ENCODE results near the gene C15orf61.

The C15orf61 gene

DNA sequence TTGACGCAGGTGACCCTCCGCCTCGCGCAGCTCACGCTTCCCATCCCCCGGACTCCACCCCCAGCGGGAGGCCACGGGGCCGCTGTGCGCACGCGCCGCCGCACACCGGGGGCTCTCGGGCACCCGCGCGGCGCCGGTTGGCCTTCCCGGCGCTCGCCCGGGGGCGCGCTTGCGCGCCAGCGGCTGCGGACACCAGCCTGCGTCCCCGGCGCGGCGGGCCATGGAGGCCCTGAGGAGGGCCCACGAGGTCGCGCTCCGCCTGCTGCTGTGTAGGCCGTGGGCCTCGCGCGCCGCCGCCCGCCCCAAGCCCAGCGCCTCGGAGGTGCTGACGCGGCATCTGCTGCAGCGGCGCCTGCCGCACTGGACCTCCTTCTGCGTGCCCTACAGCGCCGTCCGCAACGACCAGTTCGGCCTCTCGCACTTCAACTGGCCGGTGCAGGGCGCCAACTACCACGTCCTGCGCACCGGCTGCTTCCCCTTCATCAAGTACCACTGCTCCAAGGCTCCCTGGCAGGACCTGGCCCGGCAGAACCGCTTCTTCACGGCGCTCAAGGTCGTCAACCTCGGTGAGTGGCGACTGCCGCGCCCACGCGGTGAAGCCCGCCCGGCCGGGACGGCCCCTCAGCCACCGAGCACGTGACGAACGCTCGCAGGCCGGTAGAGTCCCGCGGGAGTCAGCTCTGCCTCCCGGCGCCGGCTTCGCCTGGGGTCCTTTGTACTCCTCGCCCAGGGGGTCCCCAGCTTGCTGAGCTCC, at the start of gene C15orf61:
Gene C15orf61 (plus strand): TSS at position 103 of the 754 bp plus-strand sequence. CDS start 118 bp downstream, at position 221.
- TF ChIP-seq, protein P1, sequence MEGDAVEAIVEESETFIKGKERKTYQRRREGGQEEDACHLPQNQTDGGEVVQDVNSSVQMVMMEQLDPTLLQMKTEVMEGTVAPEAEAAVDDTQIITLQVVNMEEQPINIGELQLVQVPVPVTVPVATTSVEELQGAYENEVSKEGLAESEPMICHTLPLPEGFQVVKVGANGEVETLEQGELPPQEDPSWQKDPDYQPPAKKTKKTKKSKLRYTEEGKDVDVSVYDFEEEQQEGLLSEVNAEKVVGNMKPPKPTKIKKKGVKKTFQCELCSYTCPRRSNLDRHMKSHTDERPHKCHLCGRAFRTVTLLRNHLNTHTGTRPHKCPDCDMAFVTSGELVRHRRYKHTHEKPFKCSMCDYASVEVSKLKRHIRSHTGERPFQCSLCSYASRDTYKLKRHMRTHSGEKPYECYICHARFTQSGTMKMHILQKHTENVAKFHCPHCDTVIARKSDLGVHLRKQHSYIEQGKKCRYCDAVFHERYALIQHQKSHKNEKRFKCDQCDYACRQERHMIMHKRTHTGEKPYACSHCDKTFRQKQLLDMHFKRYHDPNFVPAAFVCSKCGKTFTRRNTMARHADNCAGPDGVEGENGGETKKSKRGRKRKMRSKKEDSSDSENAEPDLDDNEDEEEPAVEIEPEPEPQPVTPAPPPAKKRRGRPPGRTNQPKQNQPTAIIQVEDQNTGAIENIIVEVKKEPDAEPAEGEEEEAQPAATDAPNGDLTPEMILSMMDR (IDR thresholded peaks at IDR 0.05): no peak
- Histone ChIP-seq H3K9me3 (no peaks in the 10 kb centered on the region), H3K4me1 (ENCODE audit: control insufficient read depth in 1 of 2, insufficient read depth in 1 of 2, low read depth in 1 of 2, low read length in 1 of 2) (peaks cover 18% of the 10 kb centered on the region in 2 experiments), H3K27me3 (no peaks in the 10 kb centered on the region), H3K27ac (peak within 1 kb of the TSS; percentile 77), H3K36me3 (no peaks in the 10 kb centered on the region), H3K4me3 (ENCODE audit: low read depth in 1 of 2, low read length in 1 of 2) (peak within 1 kb of the TSS; percentile 69 to 80)

DNA sequence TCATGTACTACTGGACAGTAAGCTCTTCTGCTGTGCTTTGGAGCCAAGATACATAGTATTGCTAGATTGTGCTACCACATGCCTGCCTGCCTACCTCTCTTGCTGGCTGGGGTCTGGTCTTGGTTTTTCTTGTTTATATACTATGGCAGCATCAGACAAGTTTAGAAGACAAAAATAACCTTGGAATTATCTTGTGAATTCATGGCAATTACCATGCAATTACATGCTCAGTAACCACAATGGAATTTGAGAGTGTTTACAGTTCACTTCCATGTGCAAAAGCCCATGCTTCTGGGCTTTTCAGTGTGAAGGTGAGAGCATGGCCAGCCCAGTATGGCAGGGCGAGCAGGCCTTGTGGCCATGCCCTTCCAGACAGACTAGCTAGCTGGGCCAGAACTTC, 48.0 kb upstream of the C15orf61 start:
- no peaks in the 10 kb centered on the region for H3K4me1 ChIP-seq (ENCODE audit: control insufficient read depth in 1 of 2, insufficient read depth in 1 of 2, low read depth in 1 of 2, low read length in 1 of 2)
- no peaks in the 10 kb centered on the region for H3K9me3 ChIP-seq
- TF ChIP-seq, protein P1 (IDR thresholded peaks at IDR 0.05): no peak
- no peak overlapping the region for H3K27ac ChIP-seq
- H3K27me3 ChIP-seq: no peaks in the 10 kb centered on the region
- no peaks in the 10 kb centered on the region for H3K36me3 ChIP-seq
- H3K4me3 ChIP-seq (ENCODE audit: low read depth in 1 of 2, low read length in 1 of 2): no peak overlapping the region

DNA sequence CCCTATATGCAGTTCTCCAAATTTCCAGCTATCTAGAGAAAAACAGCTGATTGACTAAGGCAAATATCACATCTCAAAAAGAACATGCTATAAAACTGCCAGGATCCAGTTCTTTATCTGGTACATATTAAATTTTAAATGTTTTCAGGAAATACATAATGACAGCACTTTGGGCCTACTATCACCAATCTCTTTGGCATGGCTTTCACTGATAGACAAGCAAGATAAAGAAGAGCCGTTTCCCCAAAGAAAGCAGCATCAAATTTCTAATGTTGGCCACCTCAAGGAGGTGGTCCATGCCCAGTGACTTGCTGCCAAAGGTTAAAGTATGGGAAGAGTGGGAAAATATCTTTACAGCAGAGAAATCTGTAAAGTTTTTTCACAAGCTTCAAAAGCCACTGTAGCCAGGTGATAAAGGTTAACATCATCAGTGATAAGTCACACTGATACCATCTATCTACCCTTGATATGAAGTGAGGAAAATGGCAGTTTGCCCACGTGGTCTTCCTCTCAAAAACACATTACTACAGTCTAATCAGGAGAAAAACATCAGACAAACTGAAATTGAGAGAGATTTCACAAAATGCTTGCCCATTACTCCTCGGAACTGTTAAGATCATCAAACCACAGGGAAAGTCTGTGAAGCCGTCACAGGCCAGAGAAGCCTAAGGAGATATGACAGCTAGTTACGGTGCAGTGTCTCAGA, 46.4 kb upstream of the C15orf61 start:
- no peaks in the 10 kb centered on the region for H3K36me3 ChIP-seq
- H3K27me3 ChIP-seq: no peaks in the 10 kb centered on the region
- H3K4me1 ChIP-seq (ENCODE audit: control insufficient read depth in 1 of 2, insufficient read depth in 1 of 2, low read depth in 1 of 2, low read length in 1 of 2): no peaks in the 10 kb centered on the region
- H3K4me3 ChIP-seq (ENCODE audit: low read depth in 1 of 2, low read length in 1 of 2): no peak overlapping the region
- H3K27ac ChIP-seq: no peak overlapping the region
- no peaks in the 10 kb centered on the region for H3K9me3 ChIP-seq
- TF ChIP-seq, protein P1 (IDR thresholded peaks at IDR 0.05): no peak

DNA sequence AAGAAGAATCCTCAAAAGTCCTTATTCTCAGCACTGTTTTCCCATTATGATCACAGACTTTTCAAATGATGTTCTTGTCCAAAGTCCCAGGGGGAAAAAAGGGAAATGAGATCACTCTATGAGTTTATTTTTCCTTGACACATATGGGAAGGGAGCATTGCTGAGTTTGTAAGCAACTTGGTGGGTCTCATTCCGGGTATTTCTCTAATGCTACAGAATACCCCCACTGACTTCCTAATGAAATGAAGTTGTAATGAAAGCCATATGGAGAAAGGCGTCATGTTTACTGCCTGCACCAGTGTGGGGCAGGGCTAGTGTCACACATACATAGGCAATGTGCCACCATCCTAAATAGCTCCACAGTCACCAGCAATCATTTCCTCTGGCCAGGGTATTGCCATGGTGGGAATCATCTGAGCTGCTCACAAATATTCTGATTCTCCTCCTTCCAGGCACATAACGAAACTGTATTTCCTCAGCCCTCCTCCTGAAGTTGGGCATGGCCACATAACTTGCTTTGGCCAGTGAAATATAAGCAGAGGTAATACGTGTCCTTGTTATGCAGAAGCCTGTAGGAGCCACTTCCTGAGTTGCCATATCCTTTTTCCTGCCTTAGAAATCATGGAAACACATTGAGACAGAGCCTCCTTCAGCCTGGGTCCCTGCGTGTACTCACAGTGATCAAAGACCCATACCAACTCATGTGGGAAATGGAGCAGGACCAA, 41.0 kb upstream of the C15orf61 start:
- Histone ChIP-seq H3K36me3 (no peaks in the 10 kb centered on the region), H3K4me3 (ENCODE audit: low read depth in 1 of 2, low read length in 1 of 2) (no peak overlapping the region), H3K9me3 (no peaks in the 10 kb centered on the region), H3K27ac (no peak overlapping the region), H3K27me3 (no peaks in the 10 kb centered on the region), H3K4me1 (ENCODE audit: control insufficient read depth in 1 of 2, insufficient read depth in 1 of 2, low read depth in 1 of 2, low read length in 1 of 2) (no peaks in the 10 kb centered on the region)
- TF ChIP-seq, protein P1 (IDR thresholded peaks at IDR 0.05): no peak

DNA sequence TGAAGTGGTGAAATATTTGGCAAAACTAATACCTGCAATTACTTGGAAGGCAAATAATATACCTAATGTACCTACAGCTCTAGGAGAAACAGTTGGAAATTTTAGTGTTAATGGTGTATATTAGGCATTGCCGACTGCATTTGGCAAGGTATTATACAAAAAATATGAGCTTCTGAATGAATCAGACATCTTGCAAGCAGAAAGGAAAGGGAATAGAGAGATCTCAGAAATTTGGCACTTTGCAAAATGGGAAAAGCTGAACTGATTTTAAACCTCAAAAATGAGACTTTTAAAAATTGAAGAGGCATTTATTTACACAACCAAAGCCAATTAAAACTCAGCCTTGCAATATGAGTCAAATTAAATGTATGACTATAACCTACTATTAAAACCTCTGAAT, 40.2 kb upstream of the C15orf61 start:
- Histone ChIP-seq H3K9me3 (no peaks in the 10 kb centered on the region), H3K27me3 (no peaks in the 10 kb centered on the region), H3K4me3 (ENCODE audit: low read depth in 1 of 2, low read length in 1 of 2) (no peak overlapping the region), H3K36me3 (no peaks in the 10 kb centered on the region), H3K4me1 (ENCODE audit: control insufficient read depth in 1 of 2, insufficient read depth in 1 of 2, low read depth in 1 of 2, low read length in 1 of 2) (no peaks in the 10 kb centered on the region), H3K27ac (no peak overlapping the region)
- TF ChIP-seq, protein P1 (IDR thresholded peaks at IDR 0.05): no peak
